GM12892 (cell line): Measurements from ENCODE around the gene TMEM229A.
"Not testable (repeated sequence)": the region's sequence is repeated elsewhere in the genome, so short reads cannot be mapped to it uniquely, and the experiment has no call there.

Experiments used
- DNase-seq: peaks from one replicate; pipeline ENCODE4 v3.0.0; 2011; ENCODE audit not compliant: insufficient read length
- FAIRE-seq: peaks from 2 replicates; lab custom pipeline; 2011; peaks lifted over from hg19 to GRCh38; lab: Jason Lieb, UNC
- POLR2A ChIP-seq: IDR thresholded peaks from 2 replicates; pipeline ENCODE4 v1.6.1; 2011; ENCODE audit warnings: low read depth, low read length, control low read depth
- POLR2AphosphoS5 ChIP-seq: IDR thresholded peaks from 2 replicates; pipeline ENCODE4 v1.6.1; 2011; ENCODE audit warnings: low read depth, low read length, control low read depth
- TAF1 ChIP-seq: IDR thresholded peaks from 2 replicates; pipeline ENCODE4 v1.6.1; 2011; ENCODE audit warnings: low read depth, mild to moderate bottlenecking, control low read depth, low read length, borderline replicate concordance

TMEM229A gene

GRCh38 chr7:124030964-124031363, 1.9 kb downstream of the TMEM229A start:
- no peak for TF ChIP-seq POLR2AphosphoS5
- no peak for TF ChIP-seq TAF1
- TF ChIP-seq POLR2A: no peak
- peak; percentile 72 for FAIRE-seq

GRCh38 chr7:124029396-124030188, 3.3 kb downstream of the TMEM229A start:
- FAIRE-seq: no peak
- no peak for DNase-seq

More at GRCh38 chr7:124030964-124031363, 1.9 kb downstream of the TMEM229A start:
- DNase-seq: no peak

GRCh38 chr7:124027236-124027635, 5.6 kb downstream of the TMEM229A start:
- FAIRE-seq (no peak), DNase-seq (no peak)
- no peak for TF ChIP-seq POLR2A
- TF ChIP-seq POLR2AphosphoS5: no peak
- TF ChIP-seq TAF1: no peak

More at GRCh38 chr7:124029396-124030188, 3.3 kb downstream of the TMEM229A start:
- TF ChIP-seq POLR2A (no peak), POLR2AphosphoS5 (no peak), TAF1 (no peak)

- not testable (repeated sequence) for FAIRE-seq, DNase-seq
Measured at GRCh38 chr7:124024329-124024728, 8.5 kb downstream of the TMEM229A start.

GRCh38 chr7:124022551-124022950, 10.3 kb downstream of the TMEM229A start:
- no peak for TF ChIP-seq TAF1
- no peak for TF ChIP-seq POLR2A
- no peak for TF ChIP-seq POLR2AphosphoS5
- FAIRE-seq: no peak
- no peak for DNase-seq

- FAIRE-seq (no peak), DNase-seq (no peak)
- TF ChIP-seq TAF1 (no peak), POLR2A (no peak), POLR2AphosphoS5 (no peak)
Measured at GRCh38 chr7:124020060-124020459, 12.8 kb downstream of the TMEM229A start.

GRCh38 chr7:124013306-124013705, 19.6 kb downstream of the TMEM229A start:
- no peak for DNase-seq
- TF ChIP-seq POLR2A: no peak
- no peak for TF ChIP-seq TAF1
- TF ChIP-seq POLR2AphosphoS5: no peak
- no peak for FAIRE-seq

GRCh38 chr7:124012864-124013263, 20.0 kb downstream of the TMEM229A start:
- TF ChIP-seq POLR2AphosphoS5 (no peak), TAF1 (no peak), POLR2A (no peak)
- DNase-seq (no peak), FAIRE-seq (no peak)

GRCh38 chr7:124009321-124009720, 23.5 kb downstream of the TMEM229A start:
- no peak for DNase-seq
- TF ChIP-seq POLR2A (no peak), POLR2AphosphoS5 (no peak), TAF1 (no peak)
- no peak for FAIRE-seq

- not testable (repeated sequence) for FAIRE-seq, DNase-seq
Measured at GRCh38 chr7:124008296-124008695, 24.6 kb downstream of the TMEM229A start.

- no peak for TF ChIP-seq TAF1
- DNase-seq (no peak), FAIRE-seq (no peak)
Measured at GRCh38 chr7:123999703-124000102, 33.2 kb downstream of the TMEM229A start.

GRCh38 chr7:123998921-123999320, 33.9 kb downstream of the TMEM229A start:
- TF ChIP-seq POLR2A (no peak), TAF1 (no peak), POLR2AphosphoS5 (no peak)
- DNase-seq (no peak), FAIRE-seq (no peak)

GRCh38 chr7:123996327-123996625, 36.6 kb downstream of the TMEM229A start:
- DNase-seq (no peak), FAIRE-seq (no peak)
- TF ChIP-seq TAF1 (no peak), POLR2A (no peak), POLR2AphosphoS5 (no peak)
